ENCODE results near the gene KIFC3.
"Not testable (repeated sequence)": the region's sequence is repeated elsewhere in the genome, so short reads cannot be mapped to it uniquely, and the experiment has no call there.

GRCh38 chr16:57835439-57835838 lies 33.1 kb upstream of the KIFC3 start:
- not testable (repeated sequence) for TF ChIP-seq CTCF (conservative IDR thresholded peaks at IDR 0.05 in 1 of 2, IDR thresholded peaks at IDR 0.05 in 1 of 2; ENCODE audit: low read depth in 1 of 2, low read length in 2 of 2); EZH2 (IDR thresholded peaks at IDR 0.05; ENCODE audit: low read length, missing control alignments)
